GM12878 (cell line): ENCODE measurements around the gene DCTN1. TPM values are rescaled to one million over a fixed set of nuclear protein-coding genes. Genes with fewer than 3 reads are reported as not detected.

ENCODE experiments used
- ATAC-seq: fragments of 200-7000 bp; cut with Tn5 transposase; 3 replicates; pipeline ENCODE4 v1.9.1; 2020; ENCODE audit warnings: mild to moderate bottlenecking, moderate library complexity
- BruUV-seq: library from RNA; stranded (reverse); fragments of 400-500 nt; replicated peaks from 2 replicates; lab custom pipeline; 2021; lab: Mats Ljungman, UMichigan
- CTCF ChIA-PET: fragments of 300-600 bp; sonication (Branson Sonifier 250); formaldehyde crosslinking; extraction: SDS; loops from one replicate; lab custom pipeline; 2021; ENCODE audit warnings: inconsistent platforms; lab: Yijun Ruan, JAX
- POLR2A ChIA-PET: fragments of 350-600 bp; formaldehyde crosslinking; extraction: SDS; loops from one replicate; lab custom pipeline; 2021; ENCODE audit warnings: inconsistent platforms; lab: Charles Lee
- RAD21 ChIA-PET: fragments of 300-600 bp; sonication (Branson Sonifier 250); formaldehyde crosslinking; loops from one replicate; lab custom pipeline; 2023; ENCODE audit warnings: antibody characterized with exemption; ENCODE audit not compliant: unreplicated experiment; lab: Charles Lee
- SMC1A ChIA-PET: fragments of 300-600 bp; sonication (Branson Sonifier 250); formaldehyde crosslinking; loops from one replicate; lab custom pipeline; 2023; ENCODE audit not compliant: unreplicated experiment, uncharacterized antibody; lab: Charles Lee
- DNase-seq: peaks from one replicate; pipeline ENCODE4 v3.0.0-alpha.2; 2011; ENCODE audit warnings: low read depth, low spot score
- FAIRE-seq: peaks from 3 replicates; lab custom pipeline; 2011; peaks lifted over from hg19 to GRCh38; lab: Jason Lieb, UNC
- H2AFZ ChIP-seq: 2 replicates; pipeline ENCODE4 v1.6.0; 2011; ENCODE audit warnings: low read depth, low read length, control low read depth; ENCODE audit not compliant: control insufficient read depth
- H3K27ac ChIP-seq: 2 replicates; pipeline ENCODE4 v1.5.1; 2011; ENCODE audit warnings: control low read depth; ENCODE audit not compliant: control insufficient read depth, insufficient read depth
- H3K27me3 ChIP-seq, 2 experiments: replicated peaks in 1 of 2; 2 replicates each; pipeline versions ENCODE4 v1.6.0 to v1.6.1; 2011; ENCODE audit warnings: low read length in 1 of 2; ENCODE audit not compliant: control insufficient read depth in 2 of 2, insufficient read depth in 2 of 2
- H3K36me3 ChIP-seq, 2 experiments: 2 replicates each; pipeline ENCODE4 v1.5.1; 2011; ENCODE audit warnings: low read length in 1 of 2; ENCODE audit not compliant: control insufficient read depth in 2 of 2, insufficient read depth in 2 of 2
- H3K4me1 ChIP-seq: 2 replicates; pipeline ENCODE4 v1.6.1; 2011; ENCODE audit warnings: mild to moderate bottlenecking, low read length, moderate library complexity, mixed read lengths; ENCODE audit not compliant: control insufficient read depth, insufficient read depth
- H3K4me2 ChIP-seq: 2 replicates; pipeline ENCODE4 v1.6.0; 2011; ENCODE audit warnings: control low read depth; ENCODE audit not compliant: control insufficient read depth, insufficient read depth
- H3K4me3 ChIP-seq: fragments of 200-600 bp; sonication (generic); 2 replicates; pipeline ENCODE4 v1.5.1; 2016
- H3K79me2 ChIP-seq: 2 replicates; pipeline ENCODE4 v1.6.0; 2011; ENCODE audit warnings: low read length; ENCODE audit not compliant: control insufficient read depth, insufficient read depth
- H3K9ac ChIP-seq: 2 replicates; pipeline ENCODE4 v1.8.0; 2011; ENCODE audit warnings: low read length, control low read depth, mixed read lengths; ENCODE audit not compliant: control insufficient read depth, insufficient read depth
- H3K9me3 ChIP-seq: replicated peaks from 3 replicates; pipeline ENCODE4 v1.5.1; 2011; ENCODE audit warnings: mild to moderate bottlenecking, low read length; ENCODE audit not compliant: control insufficient read depth, insufficient read depth
- H4K20me1 ChIP-seq: 2 replicates; pipeline ENCODE4 v1.6.0; 2011; ENCODE audit not compliant: control insufficient read depth, insufficient read depth
- BCL3 ChIP-seq: IDR thresholded peaks from 2 replicates; pipeline ENCODE4 v1.6.1; 2011; ENCODE audit warnings: borderline replicate concordance, low read depth, mild to moderate bottlenecking, moderate library complexity, low read length; ENCODE audit not compliant: insufficient read depth, poor library complexity, severe bottlenecking
- CBX3 ChIP-seq: fragments of 200-600 bp; sonication (generic); IDR thresholded peaks from 2 replicates; pipeline ENCODE4 v1.6.1; 2016; ENCODE audit warnings: low read depth, borderline replicate concordance
- DPF2 ChIP-seq: fragments of 450-650 bp; IDR thresholded peaks from 2 replicates; pipeline ENCODE4 v1.6.1; 2017; ENCODE audit warnings: mild to moderate bottlenecking
- E2F4 ChIP-seq: IDR thresholded peaks from 2 replicates; pipeline ENCODE4 v1.6.1; 2012; ENCODE audit warnings: low read depth, low read length, improper control_type of control experiment
- EP300 ChIP-seq, 2 experiments: fragments of 150-350 bp in 1 of 2; IDR thresholded peaks; 2 replicates each; pipeline ENCODE4 v1.6.1; 2011 to 2012; ENCODE audit warnings: low read depth in 2 of 2, low read length in 2 of 2, borderline replicate concordance in 1 of 2, improper control_type of control experiment in 1 of 2, inconsistent platforms in 1 of 2; ENCODE audit not compliant: control insufficient read depth in 1 of 2
- FOS ChIP-seq: IDR thresholded peaks from 3 replicates; pipeline ENCODE4 v1.6.1; 2011; ENCODE audit warnings: borderline replicate concordance; ENCODE audit not compliant: insufficient read length; ENCODE audit errors: extremely low read depth
- HCFC1 ChIP-seq: fragments of 150-350 bp; IDR thresholded peaks from 2 replicates; pipeline ENCODE4 v1.6.1; 2014; ENCODE audit warnings: low read length
- IKZF1 ChIP-seq: fragments of 450-650 bp; conservative IDR thresholded peaks from 2 replicates; pipeline ENCODE4 v1.6.1; 2017; ENCODE audit warnings: antibody characterized with exemption, mild to moderate bottlenecking
- JUNB ChIP-seq: IDR thresholded peaks from 2 replicates; pipeline ENCODE4 v1.6.1; 2016; ENCODE audit warnings: antibody characterized with exemption, mild to moderate bottlenecking
- KAT2A ChIP-seq: conservative IDR thresholded peaks from 2 replicates; pipeline ENCODE4 v1.6.1; 2011; ENCODE audit warnings: low read depth, low read length; ENCODE audit not compliant: control insufficient read depth
- KDM1A ChIP-seq: fragments of 200-600 bp; sonication (generic); IDR thresholded peaks from 2 replicates; pipeline ENCODE4 v1.6.1; 2016; ENCODE audit warnings: borderline replicate concordance
- MAX ChIP-seq: IDR thresholded peaks from 2 replicates; pipeline ENCODE4 v1.6.1; 2012; ENCODE audit warnings: low read depth, low read length, improper control_type of control experiment
- MEF2A ChIP-seq: IDR thresholded peaks from 2 replicates; pipeline ENCODE4 v1.6.1; 2011; ENCODE audit warnings: low read depth, mild to moderate bottlenecking, low read length, moderate library complexity; ENCODE audit not compliant: insufficient read depth
- NR2F1 ChIP-seq: fragments of 450-650 bp; conservative IDR thresholded peaks from 2 replicates; pipeline ENCODE4 v1.6.1; 2017; ENCODE audit warnings: mild to moderate bottlenecking
- SUZ12 ChIP-seq: fragments of 200-600 bp; sonication (generic); IDR thresholded peaks from one replicate; pipeline ENCODE4 v1.6.1; 2018; ENCODE audit warnings: antibody characterized with exemption, mild to moderate bottlenecking; ENCODE audit not compliant: unreplicated experiment
- USF2 ChIP-seq: IDR thresholded peaks from 2 replicates; pipeline ENCODE4 v1.6.1; 2011; ENCODE audit warnings: low read depth, low read length, improper control_type of control experiment, borderline replicate concordance
- ZNF687 ChIP-seq: fragments of 450-650 bp; IDR thresholded peaks from 2 replicates; pipeline ENCODE4 v1.6.1; 2017; ENCODE audit warnings: mild to moderate bottlenecking, moderate library complexity
- WGBS: methylation state at CpG from one replicate; pipeline ENCODE4 v1.1.6; 2016; ENCODE audit warnings: low lambda C conversion rate; ENCODE audit not compliant: insufficient replicate concordance, insufficient coverage; ENCODE audit errors: missing lambda C conversion rate; 5-methylcytosine and 5-hydroxymethylcytosine counted together
- in situ Hi-C: fragments of 300-500 bp; cut with MboI; formaldehyde crosslinking; loops from 9 replicates; pipeline ENCODE4 v1.14.3; 2018; ENCODE audit warnings: mixed read lengths
- intact Hi-C: fragments of 100-400 bp; cut with micrococcal nuclease; formaldehyde crosslinking; loops from one replicate; pipeline ENCODE4 v1.14.2; 2022; ENCODE audit not compliant: unreplicated experiment
- polyA plus RNA-seq, 11 experiments: library from polyadenylated mRNA; depleted of rRNA in 4 of 11; unstranded in 6 of 11; stranded (reverse) in 5 of 11; fragments of >200 nt; fragmentation: Nextera tagmentation in 4 of 11; fragmentation: Illumina TruSeq in 1 of 11; extraction: Ambion mirVana in 4 of 11; extraction: Trizol in 1 of 11; gene quantifications; 1 replicate in 1 of 11; 2 replicates in 10 of 11; pipeline versions ENCODE4 v1.2.1 to v1.2.3, GENCODE V29; 2011 to 2016; ENCODE audit warnings: inconsistent platforms in 2 of 11, missing spikeins in 2 of 11, low read depth in 1 of 11
- total RNA-seq, 4 experiments: library from RNA; depleted of rRNA in 3 of 4; stranded (reverse); fragments of >200 nt in 3 of 4; fragmentation: Illumina TruSeq in 1 of 4; extraction: Trizol in 1 of 4; gene quantifications; 2 replicates each; pipeline versions ENCODE4 v1.2.1 to v1.2.3, GENCODE V29; 2013 to 2021

Gene DCTN1
- total and polyA plus RNA-seq, 10 of the 15 experiments (the other 5 are each of a cell fraction or from before 2014, with no cell fraction given), result 44.1 to 116 (median 64.8) TPM

- no TSS peak for BruUV-seq
- SMC1A ChIA-PET, result interaction anchor here (0.6 to 1.2 kb wide), 2 partner anchors 10 to 23 kb away, joined by 3 read pairs; no protein-coding TSS in a partner anchor
- peaks cover 3% of the 10 kb centered on the region; the same call in 1 of the 2 replicates for H3K4me1 ChIP-seq
- WGBS, result 67% methylated on average over 2 of the region's 2 CpGs
- POLR2A ChIA-PET, result no interaction called here
- FAIRE-seq, result no peak
- RAD21 ChIA-PET, result no interaction called here
- H3K79me2 ChIP-seq, result peaks cover 6% of the 10 kb centered on the region
- DNase-seq, result no peak
- no peak for ATAC-seq
- H4K20me1 ChIP-seq, result no peaks in the 10 kb centered on the region
- no peak overlapping the region for H3K9ac ChIP-seq
- in situ Hi-C loops, result loop anchor here (10.0 kb wide), 1 partner anchor 571 kb away; the partner anchor contains the start of gene STAMBP
- H3K36me3 ChIP-seq, result no peaks in the 10 kb centered on the region
- no peak overlapping the region for H3K27ac ChIP-seq
- no peaks in the 10 kb centered on the region for H3K27me3 ChIP-seq
- H2AFZ ChIP-seq, result no peak overlapping the region
- no peak overlapping the region for H3K4me2 ChIP-seq
- CTCF ChIA-PET, result interaction anchor here (0.7 to 1.7 kb wide), 3 partner anchors 61 to 657 kb away, joined by 3 to 5 read pairs (median 4); no protein-coding TSS in a partner anchor
- H3K4me3 ChIP-seq, result no peak overlapping the region
- no peaks in the 10 kb centered on the region for H3K9me3 ChIP-seq
- intact Hi-C loops, result loop anchor here (10.0 kb wide), 1 partner anchor 251 kb away; the partner anchor contains the start of gene BOLA3
- TF ChIP-seq USF2, result no peak
- TF ChIP-seq JUNB, result no peak
- no peak for TF ChIP-seq KAT2A
- no peak for TF ChIP-seq ZNF687
- TF ChIP-seq FOS, result no peak
- TF ChIP-seq SUZ12, result no peak
- no peak for TF ChIP-seq HCFC1
- TF ChIP-seq KDM1A, result no peak
- TF ChIP-seq DPF2, result no peak
- TF ChIP-seq IKZF1, result no peak
- TF ChIP-seq E2F4, result no peak
- no peak for TF ChIP-seq MAX
- TF ChIP-seq BCL3, result no peak
- TF ChIP-seq MEF2A, result no peak
- TF ChIP-seq NR2F1, result no peak
- no peak for TF ChIP-seq CBX3
- no peak for TF ChIP-seq EP300 (IDR thresholded peaks at IDR 0.05; ENCODE audit: borderline replicate concordance in 1 of 2, control insufficient read depth in 1 of 2, low read depth in 2 of 2, low read length in 2 of 2)
Observed at GRCh38 chr2:74396149-74396548, 16.0 kb upstream of the DCTN1 start.
